NB4 (cell line): ENCODE results near the gene SKOR1.

Source experiments
- POLR2A ChIP-seq: IDR thresholded peaks from 2 replicates; pipeline ENCODE4 v1.6.1; 2011; ENCODE audit warnings: mild to moderate bottlenecking; ENCODE audit not compliant: insufficient read length; ENCODE audit errors: extremely low read depth
- TF ChIP-seq, protein P1 (sequence below): IDR thresholded peaks from one replicate; pipeline ENCODE4 v1.5.1; 2012; ENCODE audit warnings: low read depth, low read length

DNA sequence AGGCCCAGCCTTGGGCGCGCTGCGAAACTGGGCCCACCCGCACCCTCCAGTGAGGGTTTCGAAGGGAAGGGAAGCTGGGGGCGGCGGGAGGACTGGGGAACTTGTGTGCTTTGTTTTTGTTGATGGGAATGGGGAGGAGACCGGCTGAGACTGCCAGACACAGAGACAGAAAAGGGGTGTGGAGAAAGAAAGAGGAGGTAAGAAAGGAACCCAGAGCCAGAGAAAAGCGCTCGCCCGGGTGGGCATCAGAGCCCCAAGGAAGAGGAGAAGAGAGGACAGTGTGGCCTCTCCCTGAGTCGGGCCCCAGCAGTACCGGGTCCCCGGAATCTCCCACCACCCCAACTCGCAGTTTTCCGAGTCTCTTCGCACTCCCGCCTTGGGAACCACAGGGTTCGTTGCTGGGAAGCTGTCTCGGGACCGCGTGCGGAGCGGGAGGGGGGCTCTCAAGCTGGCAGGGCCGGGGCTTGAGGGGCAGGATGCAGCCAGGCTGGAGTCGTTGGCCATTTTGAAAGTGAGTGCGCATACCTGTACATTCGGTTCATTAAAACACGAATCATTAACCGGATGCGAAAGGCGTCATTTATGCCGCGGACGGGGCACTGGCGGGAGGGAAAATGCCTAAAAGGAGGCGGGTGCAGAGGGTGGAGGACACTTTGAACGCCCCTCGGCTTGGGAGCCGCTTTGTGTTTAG lies 3.1 kb downstream of the SKOR1 start:
- TF ChIP-seq, protein P1, sequence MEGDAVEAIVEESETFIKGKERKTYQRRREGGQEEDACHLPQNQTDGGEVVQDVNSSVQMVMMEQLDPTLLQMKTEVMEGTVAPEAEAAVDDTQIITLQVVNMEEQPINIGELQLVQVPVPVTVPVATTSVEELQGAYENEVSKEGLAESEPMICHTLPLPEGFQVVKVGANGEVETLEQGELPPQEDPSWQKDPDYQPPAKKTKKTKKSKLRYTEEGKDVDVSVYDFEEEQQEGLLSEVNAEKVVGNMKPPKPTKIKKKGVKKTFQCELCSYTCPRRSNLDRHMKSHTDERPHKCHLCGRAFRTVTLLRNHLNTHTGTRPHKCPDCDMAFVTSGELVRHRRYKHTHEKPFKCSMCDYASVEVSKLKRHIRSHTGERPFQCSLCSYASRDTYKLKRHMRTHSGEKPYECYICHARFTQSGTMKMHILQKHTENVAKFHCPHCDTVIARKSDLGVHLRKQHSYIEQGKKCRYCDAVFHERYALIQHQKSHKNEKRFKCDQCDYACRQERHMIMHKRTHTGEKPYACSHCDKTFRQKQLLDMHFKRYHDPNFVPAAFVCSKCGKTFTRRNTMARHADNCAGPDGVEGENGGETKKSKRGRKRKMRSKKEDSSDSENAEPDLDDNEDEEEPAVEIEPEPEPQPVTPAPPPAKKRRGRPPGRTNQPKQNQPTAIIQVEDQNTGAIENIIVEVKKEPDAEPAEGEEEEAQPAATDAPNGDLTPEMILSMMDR, result no peak
- TF ChIP-seq POLR2A, result no peak
